GM23248 (cell line): ENCODE measurements around the gene MYO10. TPM values are rescaled to one million over a fixed set of nuclear protein-coding genes. Genes with fewer than 3 reads are reported as not detected.

Experiments used
- DNase-seq: peaks from one replicate; pipeline ENCODE4 v3.0.0-alpha.2; 2015
- H2AFZ ChIP-seq: fragments of 200-600 bp; sonication (generic); 2 replicates; pipeline ENCODE4 v1.6.1; 2016; ENCODE audit warnings: antibody characterized with exemption
- H3F3A ChIP-seq: fragments of 200-600 bp; sonication (generic); 2 replicates; pipeline ENCODE4 v1.6.1; 2016; ENCODE audit warnings: mild to moderate bottlenecking, antibody characterized with exemption, mixed run types; ENCODE audit not compliant: insufficient read depth
- H3K27ac ChIP-seq: fragments of 200-600 bp; sonication (generic); 2 replicates; pipeline ENCODE4 v1.5.1; 2016; ENCODE audit warnings: mild to moderate bottlenecking
- H3K27me3 ChIP-seq: fragments of 200-600 bp; sonication (generic); replicated peaks from 2 replicates; pipeline ENCODE4 v1.6.1; 2016; ENCODE audit warnings: mild to moderate bottlenecking; ENCODE audit not compliant: insufficient read depth
- H3K36me3 ChIP-seq: fragments of 200-600 bp; sonication (generic); 2 replicates; pipeline ENCODE4 v1.6.1; 2016; ENCODE audit warnings: low read depth, mild to moderate bottlenecking
- H3K4me1 ChIP-seq: fragments of 200-600 bp; sonication (generic); 2 replicates; pipeline ENCODE4 v1.6.1; 2016; ENCODE audit warnings: mild to moderate bottlenecking; ENCODE audit not compliant: insufficient read depth
- H3K4me2 ChIP-seq: fragments of 200-600 bp; sonication (generic); one replicate; pipeline ENCODE4 v1.6.1; 2016; ENCODE audit warnings: mild to moderate bottlenecking; ENCODE audit not compliant: unreplicated experiment
- H3K4me3 ChIP-seq: fragments of 200-600 bp; sonication (generic); 2 replicates; pipeline ENCODE4 v1.5.1; 2016; ENCODE audit warnings: mild to moderate bottlenecking
- H3K79me2 ChIP-seq: fragments of 200-600 bp; sonication (generic); 2 replicates; pipeline ENCODE4 v1.6.1; 2016; ENCODE audit warnings: mild to moderate bottlenecking; ENCODE audit not compliant: insufficient read depth
- H3K9ac ChIP-seq: fragments of 200-600 bp; sonication (generic); 2 replicates; pipeline ENCODE4 v1.6.1; 2016; ENCODE audit warnings: mild to moderate bottlenecking
- H3K9me2 ChIP-seq: fragments of 200-600 bp; sonication (generic); 2 replicates; pipeline ENCODE4 v1.6.1; 2016; ENCODE audit warnings: mixed run types, mild to moderate bottlenecking, moderate library complexity; ENCODE audit not compliant: insufficient read depth
- H3K9me3 ChIP-seq: fragments of 200-600 bp; sonication (generic); one replicate; pipeline ENCODE4 v1.6.1; 2017; ENCODE audit warnings: low read depth
- H4K20me1 ChIP-seq: fragments of 200-600 bp; sonication (generic); 2 replicates; pipeline ENCODE4 v1.6.0; 2016; ENCODE audit not compliant: insufficient read depth
- EZH2 ChIP-seq: fragments of 200-600 bp; sonication (generic); IDR thresholded peaks from 2 replicates; pipeline ENCODE4 v1.6.1; 2018; ENCODE audit warnings: antibody characterized with exemption, mild to moderate bottlenecking; ENCODE audit not compliant: insufficient read depth, poor library complexity, severe bottlenecking
- EZH2phosphoT487 ChIP-seq: fragments of 200-600 bp; sonication (generic); IDR thresholded peaks from 2 replicates; pipeline ENCODE4 v1.6.1; 2018; ENCODE audit warnings: antibody characterized with exemption, moderate library complexity, mild to moderate bottlenecking, low read depth; ENCODE audit not compliant: insufficient read depth
- WGBS, 2 experiments: methylation state at CpG; one replicate each; pipeline ENCODE4 v1.1.6; 2015 to 2017; ENCODE audit warnings: low lambda C conversion rate in 2 of 2, low coverage in 1 of 2; ENCODE audit errors: missing lambda C conversion rate in 2 of 2; 5-methylcytosine and 5-hydroxymethylcytosine counted together
- in situ Hi-C: fragments of 300-500 bp; cut with MboI; formaldehyde crosslinking; loops from 2 replicates; pipeline ENCODE4 v1.15.0; 2020
- polyA plus RNA-seq: library from polyadenylated mRNA; unstranded; fragments of >200 nt; fragmentation: Nextera tagmentation; extraction: Ambion mirVana; gene quantifications from 2 replicates; pipeline ENCODE4 v1.2.1, GENCODE V29; 2016
- total RNA-seq: library from RNA; depleted of rRNA; stranded (reverse); fragments of >200 nt; shearing (Covaris generic); gene quantifications from 2 replicates; pipeline ENCODE4 v1.2.3, GENCODE V29; 2014

Gene MYO10
- total and polyA plus RNA-seq, 2 experiments from 2014 or later, result 43.2 to 47.0 TPM

GRCh38 chr5:16854351-16854750 lies 81.7 kb downstream of the MYO10 start:
- no peak overlapping the region for H3K4me2 ChIP-seq
- peaks cover 99% of the 10 kb centered on the region for H3K79me2 ChIP-seq
- peaks cover 4% of the 10 kb centered on the region; the same call in 1 of the 2 replicates for H4K20me1 ChIP-seq
- H3K4me1 ChIP-seq, result peaks cover 27% of the 10 kb centered on the region
- no peak overlapping the region for H3K4me3 ChIP-seq
- H3K36me3 ChIP-seq, result no peaks in the 10 kb centered on the region
- DNase-seq, result peak; percentile 42
- peak overlapping the region; percentile 16; the same call in 1 of the 2 replicates for H3K27ac ChIP-seq
- H3K9me2 ChIP-seq, result no peaks in the 10 kb centered on the region
- TF ChIP-seq EZH2phosphoT487 (no peak), EZH2 (no peak)
- no peak overlapping the region for H3K9ac ChIP-seq
- no peaks in the 10 kb centered on the region for H3K27me3 ChIP-seq
- H2AFZ ChIP-seq, result no peak overlapping the region
- in situ Hi-C loops, result no loop called here
- H3F3A ChIP-seq, result peaks cover 61% of the 10 kb centered on the region
- WGBS, 2 experiments, result 48 to 56% methylated on average over 2 of the region's 2 CpGs
- H3K9me3 ChIP-seq, result no peaks in the 10 kb centered on the region

- Histone ChIP-seq H3K79me2 (peaks cover 99% of the 10 kb centered on the region), H3K27ac (0 out of 2 replicates have a peak overlapping the region, but pooled peaks have one; percentile 16), H4K20me1 (peaks cover 4% of the 10 kb centered on the region; the same call in 1 of the 2 replicates), H3K4me1 (peaks cover 27% of the 10 kb centered on the region), H3K9ac (no peak overlapping the region), H2AFZ (no peak overlapping the region), H3F3A (peaks cover 68% of the 10 kb centered on the region), H3K36me3 (no peaks in the 10 kb centered on the region), H3K9me2 (no peaks in the 10 kb centered on the region), H3K27me3 (no peaks in the 10 kb centered on the region), H3K9me3 (no peaks in the 10 kb centered on the region), H3K4me3 (no peak overlapping the region), H3K4me2 (no peak overlapping the region)
- TF ChIP-seq EZH2phosphoT487 (no peak), EZH2 (no peak)
- no peak for DNase-seq
- in situ Hi-C loops, result no loop called here
- WGBS, 2 experiments, result 85 to 92% methylated on average over 4 of the region's 4 CpGs
Observed at GRCh38 chr5:16853518-16853917, 82.6 kb downstream of the MYO10 start.

DNA sequence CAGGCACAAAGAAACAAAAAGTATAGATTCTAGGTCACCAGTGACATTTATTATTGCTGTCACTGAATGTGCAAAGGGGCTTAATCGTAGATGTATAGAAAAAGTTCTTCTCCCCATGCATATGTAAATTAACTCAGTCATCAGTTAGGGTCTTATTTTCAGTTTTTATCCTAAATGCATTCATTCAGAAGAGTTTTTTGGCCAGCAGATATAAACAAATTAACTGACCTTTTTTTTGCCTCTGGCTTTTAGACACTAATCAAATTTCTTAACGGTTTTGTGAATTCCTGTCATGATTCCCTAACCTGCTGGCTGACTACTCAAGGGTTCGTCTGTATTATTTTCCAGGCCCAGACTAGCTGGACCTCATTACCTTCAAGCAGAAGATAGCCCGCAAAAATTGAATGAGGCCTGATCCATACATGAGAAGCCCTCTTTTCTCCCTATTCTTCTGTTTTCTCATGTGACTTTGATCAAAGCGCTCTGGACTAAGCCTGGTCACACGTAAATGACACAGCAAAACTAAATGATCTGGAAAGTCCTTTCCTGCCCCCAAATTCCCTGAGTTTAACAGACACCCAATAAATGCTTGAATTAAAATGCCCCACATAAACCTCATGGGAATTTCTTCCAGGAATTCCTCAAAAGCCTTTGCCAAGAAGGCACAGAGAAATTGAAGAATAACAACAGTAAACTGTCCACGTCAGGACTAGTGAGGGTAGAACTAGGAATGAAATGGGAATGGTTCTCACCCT lies 83.7 kb downstream of the MYO10 start:
- Histone ChIP-seq H3K4me2 (no peak overlapping the region), H3K27me3 (no peaks in the 10 kb centered on the region), H3F3A (peaks cover 65% of the 10 kb centered on the region), H3K27ac (no peak overlapping the region), H3K79me2 (peaks cover 99% of the 10 kb centered on the region), H4K20me1 (peaks cover 4% of the 10 kb centered on the region; the same call in 1 of the 2 replicates), H3K4me1 (peaks cover 27% of the 10 kb centered on the region), H3K4me3 (no peak overlapping the region), H2AFZ (no peak overlapping the region), H3K36me3 (no peaks in the 10 kb centered on the region), H3K9me2 (no peaks in the 10 kb centered on the region), H3K9me3 (no peaks in the 10 kb centered on the region), H3K9ac (no peak overlapping the region)
- TF ChIP-seq EZH2, result no peak
- no peak for TF ChIP-seq EZH2phosphoT487
- DNase-seq, result no peak
- in situ Hi-C loops, result no loop called here
- WGBS, 2 experiments, result 94% methylated on average over 7 of the region's 7 CpGs

- Histone ChIP-seq H3K9me3 (no peaks in the 10 kb centered on the region), H3K27me3 (no peaks in the 10 kb centered on the region), H3F3A (peaks cover 53% of the 10 kb centered on the region), H3K79me2 (peaks cover 99% of the 10 kb centered on the region), H3K9ac (no peak overlapping the region), H3K36me3 (no peaks in the 10 kb centered on the region), H3K4me1 (peaks cover 7% of the 10 kb centered on the region; the same call in 1 of the 2 replicates), H3K27ac (no peak overlapping the region), H3K4me3 (no peak overlapping the region), H4K20me1 (peaks cover 4% of the 10 kb centered on the region; the same call in 1 of the 2 replicates), H3K9me2 (no peaks in the 10 kb centered on the region), H3K4me2 (no peak overlapping the region), H2AFZ (no peak overlapping the region)
- no peak for DNase-seq
- no peak for TF ChIP-seq EZH2
- TF ChIP-seq EZH2phosphoT487, result no peak
- WGBS, 2 experiments, result 94 to 99% methylated on average over 4 of the region's 4 CpGs
- in situ Hi-C loops, result no loop called here
Observed at GRCh38 chr5:16849775-16850174, 86.3 kb downstream of the MYO10 start.
